Measurements from ENCODE around the gene MVD. TPM values are rescaled to one million over a fixed set of nuclear protein-coding genes. Genes with fewer than 3 reads are reported as not detected.

MVD gene
- total RNA-seq, 1 experiment from 2014 or later = 119 TPM

- ChIA-PET RAD21 (ENCODE audit: low non-redundant PET in 1 of 2, low total read pairs in 2 of 2, uncharacterized antibody in 2 of 2, unreplicated experiment in 2 of 2) (no interaction called here), CTCF (no interaction called here), POLR2A (no interaction called here)
- TF ChIP-seq ATF3 (IDR thresholded peaks at IDR 0.05) = no peak
- no peak for TF ChIP-seq POLR2AphosphoS5 (IDR thresholded peaks at IDR 0.05; ENCODE audit: low read depth, low read length)
- no peak overlapping the region for H2AFZ ChIP-seq (ENCODE audit: low read depth, low read length, poor library complexity, severe bottlenecking)
- H3K9me2 ChIP-seq (ENCODE audit: insufficient read depth) = no peaks in the 10 kb centered on the region
- no peak for ATAC-seq
- DNase-seq (ENCODE audit: low read depth, low spot score) = no peak
- H3K9ac ChIP-seq (ENCODE audit: low read length) = no peak overlapping the region
- peaks cover 24 to 52% of the 10 kb centered on the region in 2 experiments; a peak in 3 of 4 replicates for H3K36me3 ChIP-seq (ENCODE audit: control insufficient read depth in 1 of 2, insufficient read depth in 2 of 2, low read length in 2 of 2)
- no peak overlapping the region for H3K27ac ChIP-seq (ENCODE audit: low read depth, low read length)
- peaks cover 9% of the 10 kb centered on the region; the same call in 1 of the 2 replicates for H4K20me1 ChIP-seq (ENCODE audit: insufficient read depth)
- no peak overlapping the region for H3K4me3 ChIP-seq (replicated peaks in 1 of 2; ENCODE audit: low read depth in 1 of 2, low read length in 2 of 2)
- H3K79me2 ChIP-seq (ENCODE audit: insufficient read depth, low read length) = peaks cover 90% of the 10 kb centered on the region
- BruUV-seq (replicated peaks) = no TSS peak
- no peak overlapping the region for H3K4me2 ChIP-seq (ENCODE audit: low read length)
- no peaks in the 10 kb centered on the region for H3K27me3 ChIP-seq (ENCODE audit: insufficient read depth, low read length)
- H3K4me1 ChIP-seq (ENCODE audit: control insufficient read depth in 1 of 2, insufficient read depth in 2 of 2, low read length in 2 of 2) = no peaks in the 10 kb centered on the region
- intact Hi-C loops (cut with micrococcal nuclease) = no loop called here
- no peaks in the 10 kb centered on the region for H3K9me3 ChIP-seq (ENCODE audit: control insufficient read depth in 1 of 2, insufficient read depth in 1 of 2, low read depth in 1 of 2, low read length in 2 of 2)
These were observed 47.9 kb downstream of the MVD start for GRCh38 chr16:88614818-88615580.

- Histone ChIP-seq H3K27ac (ENCODE audit: low read depth, low read length) (no peak overlapping the region), H3K79me2 (ENCODE audit: insufficient read depth, low read length) (peaks cover 85% of the 10 kb centered on the region), H3K9me3 (ENCODE audit: control insufficient read depth in 1 of 2, insufficient read depth in 1 of 2, low read depth in 1 of 2, low read length in 2 of 2) (no peaks in the 10 kb centered on the region), H3K4me3 (replicated peaks in 1 of 2; ENCODE audit: low read depth in 1 of 2, low read length in 2 of 2) (no peak overlapping the region), H3K9ac (ENCODE audit: low read length) (no peak overlapping the region), H3K27me3 (ENCODE audit: insufficient read depth, low read length) (no peaks in the 10 kb centered on the region), H3K36me3 (ENCODE audit: control insufficient read depth in 1 of 2, insufficient read depth in 2 of 2, low read length in 2 of 2) (peaks cover 20 to 45% of the 10 kb centered on the region in 2 experiments; a peak in 3 of 4 replicates), H3K4me2 (ENCODE audit: low read length) (no peak overlapping the region), H2AFZ (ENCODE audit: low read depth, low read length, poor library complexity, severe bottlenecking) (no peak overlapping the region), H4K20me1 (ENCODE audit: insufficient read depth) (peaks cover 9% of the 10 kb centered on the region; the same call in 1 of the 2 replicates), H3K4me1 (ENCODE audit: control insufficient read depth in 1 of 2, insufficient read depth in 2 of 2, low read length in 2 of 2) (no peaks in the 10 kb centered on the region), H3K9me2 (ENCODE audit: insufficient read depth) (no peaks in the 10 kb centered on the region)
- DNase-seq (ENCODE audit: low read depth, low spot score) (no peak), ATAC-seq (no peak)
- intact Hi-C loops (cut with micrococcal nuclease) = no loop called here
- ChIA-PET CTCF (no interaction called here), POLR2A (no interaction called here), RAD21 (ENCODE audit: low non-redundant PET in 1 of 2, low total read pairs in 2 of 2, uncharacterized antibody in 2 of 2, unreplicated experiment in 2 of 2) (no interaction called here)
- no TSS peak for BruUV-seq (replicated peaks)
- no peak for TF ChIP-seq FOSL1 (IDR thresholded peaks at IDR 0.05; ENCODE audit: low read depth)
- TF ChIP-seq SRF (IDR thresholded peaks at IDR 0.05; ENCODE audit: low read depth) = no peak
- no peak for TF ChIP-seq EZH2 (IDR thresholded peaks at IDR 0.05)
- TF ChIP-seq REST (IDR thresholded peaks at IDR 0.05; ENCODE audit: low read depth) = no peak
- TF ChIP-seq POLR2A (IDR thresholded peaks at IDR 0.05; ENCODE audit: borderline replicate concordance, extremely low read depth, insufficient read depth, insufficient read length) = no peak
- no peak for TF ChIP-seq ELF1 (IDR thresholded peaks at IDR 0.05; ENCODE audit: borderline replicate concordance, low read depth)
- TF ChIP-seq CTCF (IDR thresholded peaks at IDR 0.05 in 2 of 3, conservative IDR thresholded peaks at IDR 0.05 in 1 of 3; ENCODE audit: borderline replicate concordance in 1 of 3, insufficient read depth in 1 of 3, low read depth in 2 of 3, low read length in 2 of 3) = no peak
- no peak for TF ChIP-seq JUND (IDR thresholded peaks at IDR 0.05)
- no peak for TF ChIP-seq RAD21 (IDR thresholded peaks at IDR 0.05; ENCODE audit: low read depth)
- TF ChIP-seq POLR2AphosphoS5 (IDR thresholded peaks at IDR 0.05; ENCODE audit: low read depth, low read length) = no peak
- TF ChIP-seq, protein P1, sequence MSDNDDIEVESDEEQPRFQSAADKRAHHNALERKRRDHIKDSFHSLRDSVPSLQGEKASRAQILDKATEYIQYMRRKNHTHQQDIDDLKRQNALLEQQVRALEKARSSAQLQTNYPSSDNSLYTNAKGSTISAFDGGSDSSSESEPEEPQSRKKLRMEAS (IDR thresholded peaks at IDR 0.05) = no peak
These were observed 48.7 kb downstream of the MVD start for GRCh38 chr16:88613911-88614817.
